Measurements from ENCODE around the gene ATP5F1B.

ATP5F1B gene

GRCh38 chr12:56626701-56627100 is 19.1 kb downstream of the ATP5F1B start:
- TF ChIP-seq CTCF (IDR thresholded peaks at IDR 0.05; ENCODE audit: control extremely low read depth, extremely low read depth, low read depth, missing control alignments), result no peak
- CTCF ChIA-PET, result interaction anchor here (0.9 to 6.8 kb wide), 6 partner anchors 9 to 113 kb away, joined by 3 to 44 read pairs (median 4); no protein-coding TSS in a partner anchor

GRCh38 chr12:56622535-56622934 is 23.2 kb downstream of the ATP5F1B start:
- no peak for DNase-seq (ENCODE audit: extremely low spot score)
- POLR2A ChIA-PET, result interaction anchor here (0.6 kb wide), 2 partner anchors 108 to 793 kb away, joined by 3 to 4 read pairs; partner anchors contain the start of gene DNAJC14
- no peak for TF ChIP-seq CTCF (IDR thresholded peaks at IDR 0.05; ENCODE audit: control extremely low read depth, extremely low read depth, low read depth, missing control alignments)
- CTCF ChIA-PET, result interaction anchor here (1.4 to 6.8 kb wide), 2 partner anchors 13 to 28 kb away, joined by 5 to 44 read pairs; no protein-coding TSS in a partner anchor

More at GRCh38 chr12:56626701-56627100, 19.1 kb downstream of the ATP5F1B start:
- no peak for DNase-seq (ENCODE audit: extremely low spot score)
- POLR2A ChIA-PET, result interaction anchor here (0.7 to 0.9 kb wide), 3 partner anchors 10 to 210 kb away, joined by 3 to 5 read pairs (median 3); no protein-coding TSS in a partner anchor

GRCh38 chr12:56616925-56617324 is 28.9 kb downstream of the ATP5F1B start:
- POLR2A ChIA-PET, result no interaction called here
- TF ChIP-seq CTCF (IDR thresholded peaks at IDR 0.05; ENCODE audit: control extremely low read depth, extremely low read depth, low read depth, missing control alignments), result no peak
- CTCF ChIA-PET, result interaction anchor here (1.1 kb wide), 2 partner anchors 11 to 14 kb away, joined by 3 read pairs; no protein-coding TSS in a partner anchor
- no peak for DNase-seq (ENCODE audit: extremely low spot score)

GRCh38 chr12:56616244-56616643 is 29.5 kb downstream of the ATP5F1B start:
- ChIA-PET CTCF (interaction anchor here (1.1 to 4.0 kb wide), 3 partner anchors 12 to 20 kb away, joined by 3 to 10 read pairs (median 3); no protein-coding TSS in a partner anchor), POLR2A (no interaction called here)
- no peak for TF ChIP-seq CTCF (IDR thresholded peaks at IDR 0.05; ENCODE audit: control extremely low read depth, extremely low read depth, low read depth, missing control alignments)
- DNase-seq (ENCODE audit: extremely low spot score), result no peak

- no peak for TF ChIP-seq CTCF (IDR thresholded peaks at IDR 0.05; ENCODE audit: control extremely low read depth, extremely low read depth, low read depth, missing control alignments)
- ChIA-PET CTCF (interaction anchor here (1.3 to 4.0 kb wide), 3 partner anchors 12 to 41 kb away, joined by 3 to 10 read pairs (median 6); no protein-coding TSS in a partner anchor), POLR2A (interaction anchor here (0.6 to 0.8 kb wide), 2 partner anchors 13 to 14 kb away, joined by 3 to 4 read pairs; no protein-coding TSS in a partner anchor)
- no peak for DNase-seq (ENCODE audit: extremely low spot score)
Measured at GRCh38 chr12:56614627-56615026, 31.2 kb downstream of the ATP5F1B start.

- no peak for DNase-seq (ENCODE audit: extremely low spot score)
- ChIA-PET POLR2A (no interaction called here), CTCF (interaction anchor here (0.9 to 1.5 kb wide), 4 partner anchors 10 to 31 kb away, joined by 3 to 4 read pairs (median 3); no protein-coding TSS in a partner anchor)
- no peak for TF ChIP-seq CTCF (IDR thresholded peaks at IDR 0.05; ENCODE audit: control extremely low read depth, extremely low read depth, low read depth, missing control alignments)
Measured at GRCh38 chr12:56604355-56604754, 41.4 kb downstream of the ATP5F1B start.

All from GM10248 (cell line).